ENCODE results near the gene CBL.

DNA sequence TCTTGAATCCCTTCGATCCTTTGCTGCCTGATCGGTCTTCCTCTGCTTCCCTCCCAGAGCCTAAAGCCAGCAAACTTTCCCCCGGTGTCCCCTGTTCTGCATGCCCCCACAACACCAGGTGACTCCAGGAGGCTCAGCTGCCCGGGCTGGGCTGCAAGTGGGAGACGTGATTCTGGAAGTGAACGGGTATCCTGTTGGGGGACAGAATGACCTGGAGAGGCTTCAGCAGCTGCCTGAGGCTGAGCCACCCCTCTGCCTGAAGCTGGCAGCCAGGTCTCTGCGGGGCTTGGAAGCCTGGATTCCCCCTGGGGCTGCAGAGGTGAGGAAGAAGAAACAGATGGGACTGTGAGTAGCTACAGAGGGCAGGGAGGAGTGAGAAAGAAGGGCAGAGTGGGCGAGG, 17.3 kb upstream of the CBL start:
- no peak for TF ChIP-seq ZBTB17 (tag by site-specific recombination; IDR thresholded peaks at IDR 0.05)
- TF ChIP-seq ZNF335 (tag by site-specific recombination; conservative IDR thresholded peaks at IDR 0.05), result no peak
- no peak for TF ChIP-seq YY1 (tag by site-specific recombination; IDR thresholded peaks at IDR 0.05)
- TF ChIP-seq, protein P1, sequence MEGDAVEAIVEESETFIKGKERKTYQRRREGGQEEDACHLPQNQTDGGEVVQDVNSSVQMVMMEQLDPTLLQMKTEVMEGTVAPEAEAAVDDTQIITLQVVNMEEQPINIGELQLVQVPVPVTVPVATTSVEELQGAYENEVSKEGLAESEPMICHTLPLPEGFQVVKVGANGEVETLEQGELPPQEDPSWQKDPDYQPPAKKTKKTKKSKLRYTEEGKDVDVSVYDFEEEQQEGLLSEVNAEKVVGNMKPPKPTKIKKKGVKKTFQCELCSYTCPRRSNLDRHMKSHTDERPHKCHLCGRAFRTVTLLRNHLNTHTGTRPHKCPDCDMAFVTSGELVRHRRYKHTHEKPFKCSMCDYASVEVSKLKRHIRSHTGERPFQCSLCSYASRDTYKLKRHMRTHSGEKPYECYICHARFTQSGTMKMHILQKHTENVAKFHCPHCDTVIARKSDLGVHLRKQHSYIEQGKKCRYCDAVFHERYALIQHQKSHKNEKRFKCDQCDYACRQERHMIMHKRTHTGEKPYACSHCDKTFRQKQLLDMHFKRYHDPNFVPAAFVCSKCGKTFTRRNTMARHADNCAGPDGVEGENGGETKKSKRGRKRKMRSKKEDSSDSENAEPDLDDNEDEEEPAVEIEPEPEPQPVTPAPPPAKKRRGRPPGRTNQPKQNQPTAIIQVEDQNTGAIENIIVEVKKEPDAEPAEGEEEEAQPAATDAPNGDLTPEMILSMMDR (tag by site-specific recombination; IDR thresholded peaks at IDR 0.05), result no peak
- no peak for TF ChIP-seq TRIM28 (IDR thresholded peaks at IDR 0.05; ENCODE audit: borderline replicate concordance, low read length)
